GM23248 (cell line): Measurements from ENCODE around the gene SHROOM2. TPM values are rescaled to one million over a fixed set of nuclear protein-coding genes. Genes with fewer than 3 reads are reported as not detected.
A peak's percentile ranks its signal among the peaks of the same experiment; 100 is the strongest.

ENCODE experiments used
- DNase-seq: peaks from one replicate; pipeline ENCODE4 v3.0.0-alpha.2; 2015
- H2AFZ ChIP-seq: fragments of 200-600 bp; sonication (generic); 2 replicates; pipeline ENCODE4 v1.6.1; 2016; ENCODE audit warnings: antibody characterized with exemption
- H3F3A ChIP-seq: fragments of 200-600 bp; sonication (generic); 2 replicates; pipeline ENCODE4 v1.6.1; 2016; ENCODE audit warnings: mild to moderate bottlenecking, antibody characterized with exemption, mixed run types; ENCODE audit not compliant: insufficient read depth
- H3K27ac ChIP-seq: fragments of 200-600 bp; sonication (generic); 2 replicates; pipeline ENCODE4 v1.5.1; 2016; ENCODE audit warnings: mild to moderate bottlenecking
- H3K27me3 ChIP-seq: fragments of 200-600 bp; sonication (generic); replicated peaks from 2 replicates; pipeline ENCODE4 v1.6.1; 2016; ENCODE audit warnings: mild to moderate bottlenecking; ENCODE audit not compliant: insufficient read depth
- H3K36me3 ChIP-seq: fragments of 200-600 bp; sonication (generic); 2 replicates; pipeline ENCODE4 v1.6.1; 2016; ENCODE audit warnings: low read depth, mild to moderate bottlenecking
- H3K4me1 ChIP-seq: fragments of 200-600 bp; sonication (generic); 2 replicates; pipeline ENCODE4 v1.6.1; 2016; ENCODE audit warnings: mild to moderate bottlenecking; ENCODE audit not compliant: insufficient read depth
- H3K4me2 ChIP-seq: fragments of 200-600 bp; sonication (generic); one replicate; pipeline ENCODE4 v1.6.1; 2016; ENCODE audit warnings: mild to moderate bottlenecking; ENCODE audit not compliant: unreplicated experiment
- H3K4me3 ChIP-seq: fragments of 200-600 bp; sonication (generic); 2 replicates; pipeline ENCODE4 v1.5.1; 2016; ENCODE audit warnings: mild to moderate bottlenecking
- H3K79me2 ChIP-seq: fragments of 200-600 bp; sonication (generic); 2 replicates; pipeline ENCODE4 v1.6.1; 2016; ENCODE audit warnings: mild to moderate bottlenecking; ENCODE audit not compliant: insufficient read depth
- H3K9ac ChIP-seq: fragments of 200-600 bp; sonication (generic); 2 replicates; pipeline ENCODE4 v1.6.1; 2016; ENCODE audit warnings: mild to moderate bottlenecking
- H3K9me2 ChIP-seq: fragments of 200-600 bp; sonication (generic); 2 replicates; pipeline ENCODE4 v1.6.1; 2016; ENCODE audit warnings: mixed run types, mild to moderate bottlenecking, moderate library complexity; ENCODE audit not compliant: insufficient read depth
- H3K9me3 ChIP-seq: fragments of 200-600 bp; sonication (generic); one replicate; pipeline ENCODE4 v1.6.1; 2017; ENCODE audit warnings: low read depth
- H4K20me1 ChIP-seq: fragments of 200-600 bp; sonication (generic); 2 replicates; pipeline ENCODE4 v1.6.0; 2016; ENCODE audit not compliant: insufficient read depth
- EZH2 ChIP-seq: fragments of 200-600 bp; sonication (generic); IDR thresholded peaks from 2 replicates; pipeline ENCODE4 v1.6.1; 2018; ENCODE audit warnings: antibody characterized with exemption, mild to moderate bottlenecking; ENCODE audit not compliant: insufficient read depth, poor library complexity, severe bottlenecking
- EZH2phosphoT487 ChIP-seq: fragments of 200-600 bp; sonication (generic); IDR thresholded peaks from 2 replicates; pipeline ENCODE4 v1.6.1; 2018; ENCODE audit warnings: antibody characterized with exemption, moderate library complexity, mild to moderate bottlenecking, low read depth; ENCODE audit not compliant: insufficient read depth
- WGBS, 2 experiments: methylation state at CpG; one replicate each; pipeline ENCODE4 v1.1.6; 2015 to 2017; ENCODE audit warnings: low lambda C conversion rate in 2 of 2, low coverage in 1 of 2; ENCODE audit errors: missing lambda C conversion rate in 2 of 2; 5-methylcytosine and 5-hydroxymethylcytosine counted together
- in situ Hi-C: fragments of 300-500 bp; cut with MboI; formaldehyde crosslinking; loops from 2 replicates; pipeline ENCODE4 v1.15.0; 2020
- polyA plus RNA-seq: library from polyadenylated mRNA; unstranded; fragments of >200 nt; fragmentation: Nextera tagmentation; extraction: Ambion mirVana; gene quantifications from 2 replicates; pipeline ENCODE4 v1.2.1, GENCODE V29; 2016
- total RNA-seq: library from RNA; depleted of rRNA; stranded (reverse); fragments of >200 nt; shearing (Covaris generic); gene quantifications from 2 replicates; pipeline ENCODE4 v1.2.3, GENCODE V29; 2014

The SHROOM2 gene
- total and polyA plus RNA-seq, 2 experiments from 2014 or later: 0.22 to 0.63 TPM

DNA sequence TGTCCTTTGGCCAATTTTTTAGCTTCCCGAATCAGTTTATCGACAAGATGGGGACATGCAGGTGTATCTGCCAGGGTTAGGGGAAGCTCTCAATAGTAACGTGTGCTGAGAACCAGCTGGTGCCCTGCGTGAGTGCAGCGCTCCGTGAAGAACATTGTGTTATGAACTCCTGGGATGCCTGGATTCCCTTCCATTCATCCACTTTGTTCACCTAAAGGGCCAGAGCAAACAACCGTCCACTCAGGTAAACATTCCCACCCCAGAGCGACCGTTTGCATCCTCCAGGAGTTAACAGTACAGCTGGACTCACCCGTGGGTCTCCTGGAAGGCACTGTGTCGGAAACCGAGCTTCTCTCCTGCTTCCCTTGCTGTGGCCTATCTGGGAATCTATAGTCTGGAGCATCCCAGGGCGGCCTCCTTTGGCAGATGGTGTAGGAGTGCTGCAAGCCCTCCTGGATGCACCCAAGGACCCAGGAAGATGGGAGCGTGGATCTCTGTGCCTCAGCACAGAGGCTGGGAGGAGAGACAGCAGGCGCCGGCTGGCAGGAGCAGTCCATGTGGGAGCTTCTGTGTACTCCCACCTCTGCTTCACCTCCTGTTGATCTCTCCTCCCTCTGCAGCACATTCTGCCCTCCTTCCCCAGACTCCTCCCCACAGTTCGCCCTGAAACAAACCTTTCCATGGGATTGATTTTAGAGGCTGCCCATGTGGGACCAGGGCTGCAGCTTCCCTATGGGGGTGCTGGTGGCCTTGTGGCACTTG, 62.7 kb downstream of the SHROOM2 start:
- 68 to 70% methylated on average over 14 to 16 of the region's 17 CpGs for WGBS, 2 experiments
- no peaks in the 10 kb centered on the region for H3F3A ChIP-seq
- TF ChIP-seq EZH2phosphoT487 (no peak), EZH2 (no peak)
- no peaks in the 10 kb centered on the region for H3K27me3 ChIP-seq
- H3K4me1 ChIP-seq: peaks cover 13% of the 10 kb centered on the region
- H2AFZ ChIP-seq: no peak overlapping the region
- H3K9me2 ChIP-seq: no peaks in the 10 kb centered on the region
- no peak for DNase-seq
- in situ Hi-C loops: no loop called here
- H3K27ac ChIP-seq: no peak overlapping the region
- no peaks in the 10 kb centered on the region for H4K20me1 ChIP-seq
- H3K4me2 ChIP-seq: no peak overlapping the region
- H3K79me2 ChIP-seq: no peaks in the 10 kb centered on the region
- no peaks in the 10 kb centered on the region for H3K9me3 ChIP-seq
- no peaks in the 10 kb centered on the region for H3K36me3 ChIP-seq
- H3K4me3 ChIP-seq: no peak overlapping the region
- H3K9ac ChIP-seq: no peak overlapping the region

DNA sequence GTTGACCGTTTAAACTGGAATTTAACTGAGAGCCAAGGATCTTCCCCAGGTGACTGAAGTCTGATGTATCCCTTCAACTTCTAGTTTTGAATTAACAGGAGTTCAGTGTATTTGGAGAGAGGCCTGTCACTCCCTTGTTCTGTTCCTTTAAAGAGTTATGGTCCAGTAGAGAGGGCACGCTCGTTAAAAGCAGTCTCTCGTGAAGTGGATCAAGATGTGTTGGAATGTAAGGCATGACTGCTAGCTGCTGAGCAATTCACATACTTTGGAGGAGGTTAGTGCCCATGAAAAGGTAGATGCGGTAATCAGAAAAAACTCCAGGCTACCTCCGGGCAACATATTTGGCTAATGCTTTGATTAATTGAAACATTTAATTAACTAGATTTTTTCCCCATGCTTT, 65.7 kb downstream of the SHROOM2 start:
- Histone ChIP-seq H3K9me2 (no peaks in the 10 kb centered on the region), H3K4me3 (no peak overlapping the region), H3K36me3 (no peaks in the 10 kb centered on the region), H3K4me2 (no peak overlapping the region), H3F3A (no peaks in the 10 kb centered on the region), H3K9me3 (no peaks in the 10 kb centered on the region), H3K79me2 (no peaks in the 10 kb centered on the region), H3K27me3 (no peaks in the 10 kb centered on the region), H3K9ac (no peak overlapping the region), H2AFZ (no peak overlapping the region), H3K4me1 (peaks cover 8% of the 10 kb centered on the region), H3K27ac (no peak overlapping the region), H4K20me1 (no peaks in the 10 kb centered on the region)
- WGBS, 2 experiments: 69 to 74% methylated on average over 6 of the region's 6 CpGs
- TF ChIP-seq EZH2phosphoT487 (no peak), EZH2 (no peak)
- in situ Hi-C loops: no loop called here
- no peak for DNase-seq

DNA sequence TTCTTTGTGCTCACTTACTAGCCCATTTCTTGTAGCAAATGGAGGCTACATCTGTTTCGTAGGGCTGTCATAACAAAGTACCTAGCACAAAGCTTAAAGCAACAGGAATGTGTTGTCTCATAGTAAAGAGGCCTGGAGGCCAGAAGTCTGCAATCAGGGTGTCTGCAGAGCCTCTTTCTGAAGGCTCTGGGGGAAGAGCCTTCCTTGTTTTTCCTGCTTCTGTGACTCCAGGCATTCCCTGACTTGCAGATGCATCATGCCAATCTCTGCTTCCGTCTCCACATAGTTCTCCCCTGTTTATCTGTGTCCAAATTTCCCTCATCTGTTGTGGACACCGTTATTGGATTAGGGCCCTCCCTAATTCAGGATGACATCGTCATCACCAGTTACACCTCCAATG, 67.1 kb downstream of the SHROOM2 start:
- H3K36me3 ChIP-seq: no peaks in the 10 kb centered on the region
- no peaks in the 10 kb centered on the region for H4K20me1 ChIP-seq
- no peak overlapping the region for H3K27ac ChIP-seq
- H3K4me1 ChIP-seq: no peaks in the 10 kb centered on the region
- no peak overlapping the region for H2AFZ ChIP-seq
- H3K4me3 ChIP-seq: no peak overlapping the region
- no peaks in the 10 kb centered on the region for H3K9me2 ChIP-seq
- no peak for DNase-seq
- WGBS, 2 experiments: 43 to 52% methylated on average over 4 of the region's 4 CpGs
- H3K79me2 ChIP-seq: no peaks in the 10 kb centered on the region
- no peak overlapping the region for H3K4me2 ChIP-seq
- no peaks in the 10 kb centered on the region for H3K9me3 ChIP-seq
- in situ Hi-C loops: no loop called here
- H3K27me3 ChIP-seq: no peaks in the 10 kb centered on the region
- H3F3A ChIP-seq: no peaks in the 10 kb centered on the region
- TF ChIP-seq EZH2phosphoT487: no peak
- no peak for TF ChIP-seq EZH2
- no peak overlapping the region for H3K9ac ChIP-seq

DNA sequence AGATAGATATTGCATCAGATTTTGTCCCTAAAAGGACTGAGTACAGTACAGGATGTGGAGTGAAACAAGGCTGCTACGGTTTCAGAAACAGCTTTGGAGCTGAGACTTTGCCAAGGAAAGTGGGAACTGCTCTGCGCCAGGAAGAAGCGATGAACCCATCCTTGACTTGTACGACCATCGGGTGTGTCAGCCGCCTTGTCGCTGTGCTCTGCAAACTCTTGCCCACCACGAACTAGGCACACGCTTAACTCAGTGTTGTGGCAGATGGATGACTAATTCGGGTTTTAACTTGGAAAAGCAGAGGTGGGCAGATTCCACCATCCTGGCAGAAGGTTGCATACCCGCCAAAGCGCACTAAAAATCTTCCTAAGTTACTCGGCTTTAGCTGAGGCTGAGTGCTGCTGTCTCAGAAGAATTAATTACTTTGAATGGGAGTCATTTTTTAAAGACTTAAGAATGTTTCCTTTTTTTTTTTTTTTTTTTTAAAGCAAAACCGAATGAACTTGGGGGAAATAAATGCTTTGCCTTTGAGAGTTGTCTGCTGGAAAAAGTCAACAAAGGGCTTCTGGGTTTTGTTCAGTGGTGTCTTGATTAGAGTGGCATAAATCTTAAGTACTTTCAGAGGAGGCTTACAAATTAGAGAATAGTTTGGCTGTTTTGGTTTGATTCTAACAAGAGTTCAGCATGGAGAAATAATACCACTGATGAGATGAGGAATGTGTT, 69.5 kb downstream of the SHROOM2 start:
- no peak overlapping the region for H3K9ac ChIP-seq
- H3K4me3 ChIP-seq: peak overlapping the region; percentile 48; the same call in 1 of the 2 replicates
- H2AFZ ChIP-seq: 0 out of 2 replicates have a peak overlapping the region, but pooled peaks have one; percentile 58
- H3K27me3 ChIP-seq: no peaks in the 10 kb centered on the region
- in situ Hi-C loops: no loop called here
- WGBS, 2 experiments: 5 to 14% methylated on average over 7 to 14 of the region's 14 CpGs
- no peaks in the 10 kb centered on the region for H3F3A ChIP-seq
- no peaks in the 10 kb centered on the region for H3K79me2 ChIP-seq
- peak; percentile 30 for DNase-seq
- H3K9me3 ChIP-seq: no peaks in the 10 kb centered on the region
- H3K36me3 ChIP-seq: no peaks in the 10 kb centered on the region
- no peak overlapping the region for H3K27ac ChIP-seq
- no peaks in the 10 kb centered on the region for H3K9me2 ChIP-seq
- TF ChIP-seq EZH2 (no peak), EZH2phosphoT487 (no peak)
- H4K20me1 ChIP-seq: no peaks in the 10 kb centered on the region
- H3K4me1 ChIP-seq: peaks cover 7% of the 10 kb centered on the region; the same call in 1 of the 2 replicates
- peak overlapping the region; percentile 28 for H3K4me2 ChIP-seq
